ENCODE results near the gene MSL2. TPM values are rescaled to one million over a fixed set of nuclear protein-coding genes. Genes with fewer than 3 reads are reported as not detected.
A peak's percentile ranks its signal among the peaks of the same experiment; 100 is the strongest.
"Not testable (repeated sequence)": the region's sequence is repeated elsewhere in the genome, so short reads cannot be mapped to it uniquely, and the experiment has no call there.

Gene MSL2
- polyA plus RNA-seq, 6 donors from 2014 or later: 24.4 to 60.5 (median 53.8) TPM

DNA sequence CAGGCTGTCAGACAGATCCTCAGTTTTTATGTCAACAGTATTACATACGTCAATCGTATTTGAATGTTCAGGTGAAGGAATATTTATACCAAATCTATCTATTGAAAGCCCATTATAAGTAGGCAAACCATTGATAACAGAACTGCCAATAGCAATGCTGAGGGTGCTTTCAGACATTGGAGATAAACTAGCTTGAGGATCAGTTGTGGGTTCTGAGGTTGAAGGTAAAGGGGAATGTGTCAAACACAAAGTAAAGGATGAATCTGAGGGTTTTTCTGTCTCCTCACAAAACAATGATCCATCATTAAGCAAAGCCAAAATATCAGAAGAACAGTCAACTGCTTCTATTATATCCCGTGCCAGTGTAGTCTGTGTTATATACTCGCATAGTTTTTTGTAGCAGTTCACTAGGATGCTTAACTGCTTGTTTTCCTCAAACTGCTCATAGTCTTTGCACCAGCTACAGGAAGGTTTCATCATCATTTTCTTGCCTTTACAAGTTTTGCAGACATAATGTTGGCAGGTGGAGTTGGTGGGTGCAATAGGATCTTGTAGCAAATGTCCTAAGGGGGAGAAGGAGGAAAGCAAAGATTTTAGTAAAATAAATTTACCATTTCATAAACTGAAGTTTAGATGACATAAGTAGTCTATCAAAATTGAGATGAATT is 43.8 kb downstream of the MSL2 start:
- Mint-ChIP-seq H3K9me3 (no peaks in the 10 kb centered on the region), H3K4me3 (no peak overlapping the region), H3K36me3 (peaks cover 14 to 15% of the 10 kb centered on the region in 2 donors), H3K27me3 (no peaks in the 10 kb centered on the region), H3K4me1 (peaks cover 38 to 71% (median 46%) of the 10 kb centered on the region in 3 donors), H3K27ac (peak overlapping the region in 4 of 6 donors; percentile 2 to 57 (median 30))
- no peak for DNase-seq
- ATAC-seq (ENCODE audit: low read depth in 2 of 2): no peak

DNA sequence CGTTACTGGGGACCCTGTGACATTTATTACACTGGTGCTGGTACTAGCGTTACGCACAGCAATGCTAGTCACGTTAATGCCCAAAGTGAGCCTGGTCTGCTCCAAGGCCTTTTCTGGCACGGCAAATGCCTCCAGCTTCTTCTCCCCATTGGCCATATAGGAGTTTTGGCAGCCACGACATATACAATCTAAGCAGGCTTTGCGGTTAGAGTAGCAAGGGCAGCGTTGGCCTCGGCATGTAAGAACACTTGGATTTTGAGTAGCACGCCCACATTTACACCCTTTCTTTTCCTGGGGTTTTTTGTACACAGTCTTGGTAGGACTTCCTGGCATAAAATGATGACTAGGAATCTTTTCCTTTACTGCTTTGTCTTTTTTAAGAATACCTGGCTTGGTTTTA is 44.9 kb downstream of the MSL2 start:
- Mint-ChIP-seq H3K9me3 (no peaks in the 10 kb centered on the region), H3K4me3 (no peak overlapping the region), H3K4me1 (peaks cover 36 to 72% (median 41%) of the 10 kb centered on the region in 3 donors), H3K27ac (peak overlapping the region in 3 of 6 donors; percentile 47 to 63 (median 51)), H3K36me3 (peaks cover 14 to 15% of the 10 kb centered on the region in 2 donors), H3K27me3 (no peaks in the 10 kb centered on the region)
- DNase-seq: no peak
- no peak for ATAC-seq (ENCODE audit: low read depth in 2 of 2)

DNA sequence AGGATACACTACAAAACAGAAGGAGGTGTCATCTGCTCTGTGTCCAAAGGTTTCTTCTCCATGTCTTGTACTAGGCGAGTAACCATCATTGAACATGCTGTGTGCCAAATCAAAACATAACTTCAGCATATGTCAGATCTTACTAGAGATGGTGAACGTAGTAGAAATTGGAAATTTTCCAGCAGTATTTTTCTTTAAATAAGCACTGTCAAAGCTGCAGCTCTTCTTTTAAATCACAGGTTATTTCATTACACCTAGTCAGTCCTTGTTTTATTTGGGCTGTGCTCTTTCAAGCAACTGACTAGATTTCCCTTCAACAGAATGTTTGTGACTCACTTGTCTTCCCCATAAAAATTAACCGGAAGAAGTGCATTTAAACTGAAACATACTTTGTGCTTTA is 46.5 kb downstream of the MSL2 start:
- peaks cover 14 to 15% of the 10 kb centered on the region in 2 donors for H3K36me3 Mint-ChIP-seq
- no peaks in the 10 kb centered on the region for H3K9me3 Mint-ChIP-seq
- H3K4me3 Mint-ChIP-seq: no peak overlapping the region
- ATAC-seq (ENCODE audit: low read depth in 2 of 2) (no peak), DNase-seq (no peak)
- H3K27ac Mint-ChIP-seq: peak overlapping the region in 1 of 6 donors; percentile 53
- peaks cover 30 to 61% (median 31%) of the 10 kb centered on the region in 3 donors for H3K4me1 Mint-ChIP-seq
- H3K27me3 Mint-ChIP-seq: no peaks in the 10 kb centered on the region

DNA sequence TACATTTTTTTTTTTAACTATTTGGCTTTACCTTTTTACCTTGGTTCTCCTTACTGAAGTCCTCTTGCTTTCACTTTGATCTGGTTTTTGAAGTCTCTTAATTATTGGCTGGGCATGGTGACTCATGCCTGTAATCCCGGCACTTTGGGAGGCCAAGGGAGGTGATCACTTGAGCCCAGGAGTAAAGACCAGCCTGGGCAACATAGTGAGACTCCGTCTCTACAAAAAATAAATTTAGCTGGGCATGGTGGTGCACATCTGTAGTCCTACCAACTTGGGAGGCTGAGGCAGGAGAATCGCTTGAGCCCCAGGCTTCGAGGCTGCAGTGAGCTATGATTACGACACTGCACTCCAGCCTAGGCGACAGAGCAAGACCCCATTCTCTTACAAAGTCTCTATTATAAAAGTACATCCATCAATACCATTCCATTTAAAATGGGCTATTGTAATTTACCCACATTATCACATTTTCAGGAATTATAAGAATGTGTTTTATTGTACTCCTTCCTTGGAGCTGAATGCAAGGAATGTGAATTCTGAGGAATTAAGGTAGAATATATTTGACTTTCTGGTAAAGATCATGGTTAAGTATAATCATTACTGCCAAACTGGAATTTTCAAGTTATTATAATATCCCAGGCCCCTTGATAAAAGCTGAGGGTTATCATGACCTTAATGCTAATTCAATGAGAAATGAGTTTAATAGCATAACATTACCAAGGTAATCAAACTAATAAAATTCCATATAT is 49.0 kb downstream of the MSL2 start:
- H3K27me3 Mint-ChIP-seq: no peaks in the 10 kb centered on the region
- no peak overlapping the region for H3K4me3 Mint-ChIP-seq
- ATAC-seq (ENCODE audit: low read depth in 2 of 2) (no peak), DNase-seq (no peak)
- peaks cover 9 to 15% of the 10 kb centered on the region in 2 donors for H3K36me3 Mint-ChIP-seq
- peak overlapping the region in 5 of 6 donors; percentile 42 to 76 (median 60) for H3K27ac Mint-ChIP-seq
- no peaks in the 10 kb centered on the region for H3K9me3 Mint-ChIP-seq
- peaks cover 23 to 45% (median 25%) of the 10 kb centered on the region in 3 donors for H3K4me1 Mint-ChIP-seq

DNA sequence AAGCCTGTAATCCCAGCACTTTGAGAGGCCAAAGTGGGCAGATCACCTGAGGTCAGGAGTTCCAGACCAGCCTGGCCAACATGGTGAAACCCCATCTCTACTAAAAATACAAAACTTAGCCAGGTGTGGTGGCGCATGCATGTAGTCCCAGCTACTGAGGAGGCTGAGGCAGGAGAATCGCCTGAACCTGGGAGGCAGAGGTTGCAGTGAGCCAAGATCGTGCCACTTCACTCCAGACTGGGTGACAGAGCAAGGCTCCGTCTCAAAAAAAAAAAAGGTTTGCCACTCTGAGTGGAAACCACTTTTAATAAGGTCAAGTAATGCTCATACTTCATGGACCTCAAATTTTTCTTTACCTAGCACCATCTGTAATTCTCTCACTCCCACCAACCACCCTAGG is 51.7 kb downstream of the MSL2 start:
- Mint-ChIP-seq H3K27ac (peak overlapping the region in 2 of 6 donors; percentile 16 to 69), H3K4me1 (peaks cover 18 to 29% (median 22%) of the 10 kb centered on the region in 3 donors)
- not testable (repeated sequence) for ATAC-seq (ENCODE audit: low read depth in 2 of 2); H3K27me3 Mint-ChIP-seq; DNase-seq; H3K9me3 Mint-ChIP-seq; H3K36me3 Mint-ChIP-seq; H3K4me3 Mint-ChIP-seq

DNA sequence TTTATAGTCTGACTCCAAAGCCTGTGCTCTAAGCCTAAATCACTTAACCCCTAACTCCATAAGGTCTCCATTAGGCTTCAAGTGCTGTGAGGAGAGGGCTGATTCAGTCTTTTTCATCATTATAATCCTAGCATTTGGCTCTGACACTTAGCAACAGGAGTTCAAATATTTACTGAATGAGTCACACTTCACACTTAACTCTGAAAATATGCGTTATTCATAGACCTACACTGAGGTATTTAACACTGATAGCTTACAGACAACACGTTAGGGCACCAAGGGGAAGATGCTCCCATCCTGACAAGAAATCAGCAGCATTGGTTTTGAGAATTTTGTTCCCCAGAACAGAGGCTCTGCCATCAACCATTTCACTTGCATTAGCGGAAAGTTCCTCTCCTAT is 53.5 kb downstream of the MSL2 start:
- ATAC-seq (ENCODE audit: low read depth in 2 of 2) (no peak), DNase-seq (no peak)
- Mint-ChIP-seq H3K4me3 (no peak overlapping the region), H3K27me3 (no peaks in the 10 kb centered on the region), H3K36me3 (no peaks in the 10 kb centered on the region), H3K27ac (peak overlapping the region in 2 of 6 donors; percentile 16 to 26), H3K4me1 (peaks cover 13 to 16% (median 15%) of the 10 kb centered on the region in 3 donors), H3K9me3 (no peaks in the 10 kb centered on the region)

DNA sequence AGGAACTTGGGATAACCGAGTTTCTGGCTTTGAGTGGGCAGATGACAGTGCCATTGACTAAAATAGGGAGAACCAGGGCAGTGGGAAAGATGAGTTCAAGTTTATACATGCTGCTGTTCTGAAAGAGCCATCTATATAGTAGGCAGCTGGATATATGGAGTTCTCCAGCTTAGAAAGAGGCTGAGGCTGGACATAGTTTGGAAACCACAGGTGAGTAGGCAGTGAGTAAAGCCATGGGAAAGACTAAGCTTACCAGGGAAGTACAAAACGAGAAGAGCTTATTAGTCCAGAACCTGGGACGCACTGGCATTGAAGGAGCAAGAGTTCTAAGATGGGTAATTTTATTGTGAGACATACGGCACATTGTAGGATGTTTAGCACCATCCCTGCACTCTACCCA is 54.2 kb downstream of the MSL2 start:
- H3K4me3 Mint-ChIP-seq: no peak overlapping the region
- no peak for ATAC-seq (ENCODE audit: low read depth in 2 of 2)
- peak overlapping the region in 2 of 6 donors; percentile 50 to 53 for H3K27ac Mint-ChIP-seq
- H3K27me3 Mint-ChIP-seq: no peaks in the 10 kb centered on the region
- peaks cover 10 to 11% (median 11%) of the 10 kb centered on the region in 3 donors for H3K4me1 Mint-ChIP-seq
- H3K9me3 Mint-ChIP-seq: no peaks in the 10 kb centered on the region
- no peak for DNase-seq
- H3K36me3 Mint-ChIP-seq: no peaks in the 10 kb centered on the region

DNA sequence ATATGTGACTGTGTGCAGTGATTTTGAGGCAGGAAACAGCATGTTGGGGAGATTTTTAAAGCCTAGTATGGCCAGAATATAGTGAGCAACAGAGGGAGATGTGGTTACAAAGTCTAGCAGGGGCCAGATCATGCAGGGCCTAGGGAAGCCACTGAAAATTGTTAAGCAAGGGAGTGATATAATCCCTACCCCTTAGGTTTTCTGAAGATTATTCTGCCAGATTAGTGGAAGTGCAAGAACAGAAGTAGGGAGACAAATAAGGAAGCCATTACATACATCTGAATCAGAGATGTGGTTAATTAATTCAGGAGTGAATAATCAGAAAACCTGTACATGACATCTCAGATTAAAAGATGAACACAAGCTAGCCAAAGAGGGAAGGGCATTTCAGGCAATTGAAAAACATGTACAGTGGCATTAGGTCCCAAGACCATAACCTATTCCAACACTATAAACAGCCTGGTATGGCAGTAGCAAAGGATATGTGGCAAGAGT is 54.8 kb downstream of the MSL2 start:
- ATAC-seq (ENCODE audit: low read depth in 2 of 2) (no peak), DNase-seq (no peak)
- no peaks in the 10 kb centered on the region for H3K9me3 Mint-ChIP-seq
- no peaks in the 10 kb centered on the region for H3K27me3 Mint-ChIP-seq
- H3K4me1 Mint-ChIP-seq: peaks cover 9 to 11% (median 9%) of the 10 kb centered on the region in 3 donors
- no peaks in the 10 kb centered on the region for H3K36me3 Mint-ChIP-seq
- peak overlapping the region in 3 of 6 donors; percentile 45 to 61 (median 50) for H3K27ac Mint-ChIP-seq
- no peak overlapping the region for H3K4me3 Mint-ChIP-seq

DNA sequence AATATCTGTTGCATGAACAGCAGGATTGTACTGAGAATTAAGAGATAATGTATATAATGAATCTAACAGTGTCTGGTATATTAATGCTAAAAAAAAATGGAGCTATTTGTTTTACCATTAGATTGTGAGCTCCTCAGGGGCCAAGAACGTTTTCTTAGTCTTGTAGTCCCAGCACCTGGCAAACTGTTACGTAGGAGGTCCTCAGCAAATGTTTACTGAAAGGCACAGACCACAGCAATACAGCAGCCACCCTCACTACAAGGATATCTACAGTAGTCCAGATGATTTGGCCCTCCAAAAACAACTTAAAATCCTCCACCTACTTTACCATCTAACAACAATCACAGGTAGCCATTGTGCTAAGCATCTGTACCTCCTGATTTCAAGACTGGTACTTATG is 59.7 kb downstream of the MSL2 start:
- no peak overlapping the region for H3K4me3 Mint-ChIP-seq
- no peaks in the 10 kb centered on the region for H3K27me3 Mint-ChIP-seq
- no peaks in the 10 kb centered on the region for H3K36me3 Mint-ChIP-seq
- no peaks in the 10 kb centered on the region for H3K9me3 Mint-ChIP-seq
- ATAC-seq (ENCODE audit: low read depth in 2 of 2) (no peak), DNase-seq (no peak)
- no peak overlapping the region for H3K27ac Mint-ChIP-seq
- H3K4me1 Mint-ChIP-seq: peaks cover 3 to 11% (median 7%) of the 10 kb centered on the region in 3 donors

DNA sequence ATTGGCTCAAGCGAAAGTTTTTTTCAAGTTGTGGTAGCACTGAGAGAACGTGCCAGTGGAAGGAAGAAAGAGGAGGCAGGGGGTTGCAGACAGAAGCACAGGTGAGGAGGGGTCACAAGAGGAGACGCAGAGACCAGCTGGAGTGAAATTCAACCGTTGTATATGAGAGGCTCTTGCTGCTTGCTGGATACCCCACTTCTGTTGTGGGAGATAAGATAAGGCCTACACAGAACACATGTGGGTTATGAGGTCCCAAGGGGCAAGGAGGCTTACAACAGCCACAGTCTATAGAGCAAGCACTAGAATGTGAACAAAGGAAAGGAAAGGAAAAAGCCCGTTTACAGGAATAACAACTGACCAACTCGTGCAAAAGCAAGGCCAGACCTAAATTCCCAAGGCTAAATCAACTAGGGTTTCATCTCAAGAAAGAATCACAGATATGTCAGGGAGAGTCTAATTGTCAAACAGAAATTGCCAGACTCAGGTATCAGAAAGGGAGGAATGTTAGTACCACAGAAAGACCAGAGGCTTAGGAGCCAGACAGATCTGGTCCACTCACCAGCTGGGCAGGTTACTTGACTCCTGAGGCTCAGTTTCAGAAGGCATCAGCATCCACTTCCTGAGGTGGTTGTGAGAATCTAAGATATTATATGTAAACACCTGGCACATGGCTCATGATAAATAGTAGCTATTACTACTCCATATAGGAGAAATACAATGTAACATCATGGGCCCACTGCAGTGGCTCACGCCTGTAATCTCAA is 60.9 kb downstream of the MSL2 start:
- Mint-ChIP-seq H3K9me3 (peaks cover 0 to 1% (median 0%) of the 10 kb centered on the region in 7 donors), H3K27me3 (no peaks in the 10 kb centered on the region), H3K4me3 (no peak overlapping the region), H3K27ac (peak overlapping the region in 3 of 6 donors; percentile 35 to 74 (median 49)), H3K4me1 (peaks cover 3 to 6% (median 5%) of the 10 kb centered on the region in 3 donors), H3K36me3 (no peaks in the 10 kb centered on the region)
- ATAC-seq (ENCODE audit: low read depth in 2 of 2) (no peak), DNase-seq (no peak)

DNA sequence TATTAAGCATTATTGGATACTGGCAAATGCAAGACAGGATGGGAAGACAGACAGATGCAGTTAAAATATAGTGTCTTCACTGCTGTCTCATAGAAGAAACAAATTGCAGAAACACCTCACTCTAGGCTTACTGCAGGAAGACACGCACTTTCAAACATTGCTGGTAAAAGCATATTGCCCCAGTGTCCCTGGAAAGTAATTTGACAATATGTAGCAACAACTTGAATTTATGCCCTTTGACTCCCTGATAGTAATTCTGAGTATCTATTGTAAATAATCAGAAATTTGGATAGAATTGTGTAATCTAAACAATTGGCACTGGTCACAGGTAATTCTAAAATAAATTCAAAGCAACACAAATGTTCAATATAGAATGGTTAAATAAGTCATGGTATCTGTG is 62.0 kb downstream of the MSL2 start:
- Mint-ChIP-seq H3K4me1 (peaks cover 3 to 6% (median 5%) of the 10 kb centered on the region in 3 donors), H3K27me3 (no peaks in the 10 kb centered on the region), H3K36me3 (peaks cover 0 to 1% of the 10 kb centered on the region in 2 donors), H3K27ac (no peak overlapping the region), H3K9me3 (peaks cover 0 to 6% (median 0%) of the 10 kb centered on the region in 7 donors), H3K4me3 (no peak overlapping the region)
- DNase-seq (no peak), ATAC-seq (ENCODE audit: low read depth in 2 of 2) (no peak)

DNA sequence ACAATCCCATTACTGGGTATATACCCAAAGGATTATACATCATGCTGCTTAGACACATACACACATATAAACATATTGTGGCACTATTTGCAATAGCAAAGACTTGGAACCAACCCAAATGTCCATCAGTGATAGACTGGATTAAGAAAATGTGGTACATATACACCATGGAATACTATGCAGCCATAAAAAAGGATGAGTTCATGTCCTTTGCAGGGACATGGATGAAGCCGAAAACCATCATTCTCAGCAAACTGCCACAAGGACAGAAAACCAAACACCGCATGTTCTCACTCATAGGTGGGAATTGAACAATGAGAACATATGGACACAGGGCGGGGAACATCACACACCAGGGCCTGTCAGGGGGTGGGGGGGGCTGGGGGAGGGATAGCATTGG is 64.5 kb downstream of the MSL2 start:
- not testable (repeated sequence) for H3K27me3 Mint-ChIP-seq; H3K4me1 Mint-ChIP-seq; ATAC-seq (ENCODE audit: low read depth in 2 of 2); H3K4me3 Mint-ChIP-seq; DNase-seq; H3K27ac Mint-ChIP-seq
- Mint-ChIP-seq H3K36me3 (peaks cover 0 to 25% of the 10 kb centered on the region in 2 donors), H3K9me3 (peaks cover 4 to 16% (median 9%) of the 10 kb centered on the region in 7 donors)

DNA sequence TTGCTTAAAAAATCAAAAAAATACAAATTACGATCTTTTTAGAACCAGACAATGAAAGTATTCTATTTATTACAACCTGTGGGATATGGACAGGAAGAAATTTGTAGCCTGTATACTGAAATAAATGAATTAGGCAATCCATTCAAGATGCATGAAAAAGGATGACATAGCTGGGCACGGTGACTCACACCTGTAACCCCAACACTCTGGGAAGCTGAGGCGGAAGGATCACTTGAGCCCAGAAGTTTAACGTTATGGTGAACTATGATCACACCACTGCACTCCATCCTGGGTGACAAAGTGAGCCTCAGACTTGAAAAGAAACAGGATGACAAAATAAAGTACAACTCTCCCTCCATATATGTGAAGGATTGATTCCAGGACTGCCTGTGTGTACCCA is 74.1 kb downstream of the MSL2 start:
- H3K4me3 Mint-ChIP-seq: no peak overlapping the region
- H3K27me3 Mint-ChIP-seq: peaks cover 0 to 4% (median under 1%) of the 10 kb centered on the region in 3 donors
- peaks cover 0 to 4% of the 10 kb centered on the region in 2 donors for H3K36me3 Mint-ChIP-seq
- peaks cover 6 to 16% (median 7%) of the 10 kb centered on the region in 3 donors for H3K4me1 Mint-ChIP-seq
- no peak overlapping the region for H3K27ac Mint-ChIP-seq
- ATAC-seq (ENCODE audit: low read depth in 2 of 2): no peak
- DNase-seq: no peak
- peaks cover 0 to 8% (median 2%) of the 10 kb centered on the region in 7 donors for H3K9me3 Mint-ChIP-seq
